Measurements from ENCODE around the gene SPSB1.

SPSB1 gene

DNA sequence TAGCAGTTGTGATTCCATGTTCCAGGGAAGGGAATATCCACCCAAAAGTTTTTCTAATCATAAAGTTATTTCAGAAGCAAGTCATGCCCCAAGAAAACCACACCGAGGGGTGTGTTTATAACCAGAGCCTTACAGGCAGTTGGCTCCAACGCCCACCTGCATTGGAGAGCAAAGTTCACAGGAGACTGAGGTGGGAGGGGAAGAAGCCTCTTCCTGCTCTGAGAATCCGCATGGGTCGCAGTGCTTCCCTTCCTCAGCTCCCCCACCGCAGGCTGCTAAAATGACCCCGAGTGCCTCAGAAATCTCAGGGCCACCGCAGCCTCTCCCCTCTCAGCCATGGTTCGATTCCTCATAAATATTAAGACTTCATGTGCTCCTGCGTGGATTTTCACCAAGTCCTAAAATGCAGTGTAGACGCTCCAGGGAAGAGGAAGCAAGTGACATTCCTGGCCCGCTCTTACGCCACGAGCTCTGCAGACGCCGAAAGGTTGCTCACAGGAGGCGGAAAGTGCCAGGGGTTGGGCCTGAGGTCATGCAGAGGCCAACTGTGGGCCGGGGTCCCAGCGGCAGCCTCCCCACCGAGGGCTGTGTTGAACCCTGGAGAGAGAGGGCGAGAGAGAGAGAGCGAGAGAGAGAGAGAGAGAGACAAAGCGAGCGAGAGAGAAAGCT, 13.4 kb upstream of the SPSB1 start:
- DNase-seq (ENCODE audit: low spot score) = no peak

DNA sequence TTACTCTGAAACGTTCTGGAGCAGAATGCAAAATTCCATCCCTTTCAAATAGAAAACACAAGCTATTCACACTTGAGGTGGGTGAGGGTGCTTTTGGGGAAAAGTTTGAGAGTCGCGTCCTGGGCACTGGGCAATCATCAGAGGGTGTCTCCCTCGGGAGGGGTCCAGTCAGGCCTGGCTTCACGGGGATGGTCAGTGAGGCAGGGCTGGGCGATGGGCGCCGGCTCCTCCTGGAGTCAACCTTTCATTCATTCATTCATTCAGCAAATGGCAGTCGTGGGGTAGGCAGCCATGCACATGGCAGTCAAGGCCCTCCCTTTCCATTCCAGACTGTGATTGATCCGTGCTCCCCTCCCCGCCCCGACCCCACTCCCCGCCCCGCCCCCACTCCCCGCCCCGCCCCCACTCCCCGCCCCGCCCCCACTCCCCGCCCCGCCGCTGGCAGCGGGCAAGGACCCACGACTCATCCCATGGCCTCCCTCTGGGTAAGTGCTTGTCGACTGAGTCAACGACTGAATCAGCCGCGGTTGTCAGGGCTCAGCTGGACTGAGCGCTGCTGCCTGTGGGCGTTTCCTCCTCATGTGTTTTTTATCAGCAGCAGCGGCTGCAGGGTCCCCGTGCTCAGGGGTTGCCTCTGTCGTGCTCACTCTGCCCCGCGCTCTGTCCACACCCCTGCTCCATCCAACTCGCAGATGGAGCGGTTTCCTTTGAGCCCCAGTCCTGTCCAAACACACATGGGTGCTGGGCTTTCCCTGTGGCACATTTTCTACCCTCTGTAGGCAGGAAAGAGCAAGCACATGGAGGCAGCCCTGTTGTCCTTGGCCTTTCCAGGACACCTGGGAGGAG, 12.5 kb upstream of the SPSB1 start:
- DNase-seq (ENCODE audit: low spot score) = no peak

DNA sequence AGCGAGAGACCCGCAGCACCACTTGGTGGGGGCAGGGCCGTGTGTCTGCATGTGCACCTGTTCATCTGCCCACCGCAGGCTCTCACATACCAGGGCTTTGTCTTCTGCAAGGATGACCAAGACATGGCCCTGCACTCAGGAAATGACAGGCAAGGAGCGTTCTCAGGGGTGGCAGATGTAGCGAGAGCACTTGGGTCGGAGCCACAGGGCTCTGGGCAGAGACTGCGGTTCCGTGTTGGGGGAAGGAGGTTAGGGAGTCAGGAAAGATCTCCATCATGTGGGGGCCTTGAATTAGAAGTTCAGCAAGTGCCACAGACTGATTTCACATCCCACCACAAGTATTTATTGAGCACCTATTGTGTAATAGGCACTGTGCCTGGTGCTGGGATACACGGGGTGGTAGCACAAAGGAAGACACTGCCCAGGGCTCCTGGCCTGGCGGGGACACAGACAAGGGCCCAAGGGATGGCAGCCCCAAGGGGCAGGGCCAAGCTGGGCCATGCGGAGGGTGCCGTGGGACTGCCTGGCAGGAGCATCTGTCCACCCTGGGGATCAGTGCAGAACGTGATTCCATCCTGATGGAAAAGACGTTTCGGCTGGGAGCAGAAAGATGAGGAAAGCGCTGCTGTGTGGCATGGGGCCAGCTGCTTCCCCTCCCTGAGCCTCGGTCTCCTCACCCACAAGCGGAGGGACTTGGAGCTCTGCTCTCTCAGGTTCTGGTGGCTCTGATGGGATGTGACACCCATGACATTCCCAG, 11.4 kb upstream of the SPSB1 start:
- no peak for DNase-seq (ENCODE audit: low spot score)

DNA sequence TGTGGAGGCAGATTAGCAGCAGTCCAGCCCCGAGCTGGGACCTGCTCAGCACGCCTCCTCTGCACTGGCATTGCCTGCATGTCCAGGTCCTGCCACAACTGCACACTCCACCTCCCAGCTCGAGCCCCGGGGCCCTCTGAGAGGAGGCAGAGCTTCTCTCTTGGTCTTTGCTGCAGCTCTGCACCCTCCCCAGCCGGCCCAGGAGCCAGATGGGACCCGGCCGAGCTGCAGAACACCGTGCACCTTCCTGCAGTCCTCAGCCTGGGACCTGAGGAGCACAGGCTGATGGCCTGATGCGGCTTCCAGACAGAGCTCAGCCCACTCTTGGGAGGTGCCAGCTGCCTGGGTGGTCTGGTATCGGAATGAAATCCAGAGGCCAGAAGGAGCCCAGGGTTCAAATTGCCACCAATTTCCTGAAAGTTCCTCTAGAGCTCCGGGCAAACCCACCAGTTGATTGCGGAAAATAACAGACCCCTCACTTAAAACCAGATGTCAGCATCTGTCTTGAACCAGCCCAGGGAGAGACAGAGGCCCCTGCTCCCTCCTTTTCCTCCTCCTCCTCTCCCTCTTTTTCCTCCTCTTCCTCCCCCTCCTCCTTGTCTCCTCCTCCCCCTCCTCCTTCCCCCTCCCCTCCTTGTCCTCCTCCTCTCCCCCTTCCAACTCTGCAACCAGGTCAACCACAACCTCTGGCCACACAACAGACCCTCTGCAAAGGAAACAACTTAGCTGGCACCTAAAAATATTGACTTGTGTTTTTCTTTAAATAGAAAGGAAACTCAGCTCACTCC, 10.6 kb upstream of the SPSB1 start:
- no peak for DNase-seq (ENCODE audit: low spot score)

DNA sequence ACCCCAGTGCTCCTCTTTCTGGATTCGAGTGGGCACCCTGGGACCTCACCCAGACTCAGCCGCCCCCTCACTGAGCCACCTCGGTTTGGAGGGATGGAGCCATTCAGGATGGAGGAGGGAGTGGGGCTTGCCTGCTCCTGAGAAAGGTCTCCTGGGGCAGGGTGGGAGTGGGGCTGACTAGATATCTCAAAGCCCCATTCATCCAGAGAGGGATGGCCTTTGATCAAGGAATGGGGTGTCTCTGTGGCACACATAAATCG, 10.1 kb upstream of the SPSB1 start:
- DNase-seq (ENCODE audit: low spot score) = no peak

DNA sequence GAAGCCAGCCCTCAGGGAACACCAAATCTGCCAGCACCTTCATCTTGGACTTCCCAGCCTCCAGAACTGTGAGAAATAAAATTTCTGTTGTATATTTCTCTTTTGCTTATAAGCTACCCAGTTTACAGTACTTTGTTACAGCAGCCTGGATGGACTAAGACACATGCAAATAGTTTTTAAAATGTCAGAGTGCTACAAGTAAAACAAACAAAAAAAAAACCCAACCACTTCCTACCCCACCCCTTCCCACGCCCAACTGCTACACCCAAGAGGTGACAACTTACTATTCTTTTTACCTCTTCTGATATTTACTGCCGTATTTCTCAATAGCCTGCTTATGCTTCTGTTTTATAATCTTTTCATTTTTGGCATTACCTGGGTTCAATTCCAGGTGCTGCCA, 8.6 kb upstream of the SPSB1 start:
- DNase-seq (ENCODE audit: low spot score) = no peak

DNA sequence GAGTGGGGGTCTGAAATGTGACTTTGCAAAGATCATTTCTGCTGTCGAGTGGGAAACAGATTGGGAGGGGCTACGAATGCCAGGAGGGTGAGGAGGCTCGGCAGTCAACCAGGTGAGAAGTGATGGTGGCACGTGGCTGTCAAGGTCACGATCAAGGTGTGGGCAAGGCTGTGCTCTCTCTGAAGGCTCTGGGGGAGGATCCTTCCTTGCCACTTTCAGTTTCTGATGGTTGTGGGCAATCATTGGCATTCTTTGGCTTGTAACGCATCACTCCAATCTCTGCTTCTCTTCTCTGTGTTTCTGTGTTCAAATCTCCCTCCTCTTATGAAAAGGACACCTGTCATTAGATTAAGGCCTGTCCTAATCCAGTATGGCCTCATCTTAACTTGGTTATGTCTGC, 6.1 kb upstream of the SPSB1 start:
- no peak for DNase-seq (ENCODE audit: low spot score)

DNA sequence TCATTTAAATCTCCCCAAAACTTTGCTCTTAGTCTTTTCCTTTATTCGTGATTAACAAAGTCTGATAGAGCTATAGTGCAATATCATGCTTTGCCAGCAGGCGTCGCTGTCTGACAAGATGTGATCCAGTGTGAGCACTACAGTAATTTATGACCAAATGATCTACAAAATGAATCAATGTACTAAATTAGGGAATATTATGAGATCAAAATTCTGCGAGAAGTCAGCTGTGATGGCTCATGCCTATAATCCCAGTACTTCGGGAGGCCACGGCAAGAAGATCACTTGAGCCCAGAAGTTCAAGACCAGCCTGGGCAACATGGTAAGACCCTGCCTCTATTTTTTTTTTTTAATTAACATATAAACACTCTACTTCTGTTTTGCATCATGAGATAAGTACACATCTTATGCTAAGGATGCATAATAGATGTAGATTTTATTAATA, 3.6 kb upstream of the SPSB1 start:
- peak; percentile 36 for DNase-seq (ENCODE audit: low spot score)

DNA sequence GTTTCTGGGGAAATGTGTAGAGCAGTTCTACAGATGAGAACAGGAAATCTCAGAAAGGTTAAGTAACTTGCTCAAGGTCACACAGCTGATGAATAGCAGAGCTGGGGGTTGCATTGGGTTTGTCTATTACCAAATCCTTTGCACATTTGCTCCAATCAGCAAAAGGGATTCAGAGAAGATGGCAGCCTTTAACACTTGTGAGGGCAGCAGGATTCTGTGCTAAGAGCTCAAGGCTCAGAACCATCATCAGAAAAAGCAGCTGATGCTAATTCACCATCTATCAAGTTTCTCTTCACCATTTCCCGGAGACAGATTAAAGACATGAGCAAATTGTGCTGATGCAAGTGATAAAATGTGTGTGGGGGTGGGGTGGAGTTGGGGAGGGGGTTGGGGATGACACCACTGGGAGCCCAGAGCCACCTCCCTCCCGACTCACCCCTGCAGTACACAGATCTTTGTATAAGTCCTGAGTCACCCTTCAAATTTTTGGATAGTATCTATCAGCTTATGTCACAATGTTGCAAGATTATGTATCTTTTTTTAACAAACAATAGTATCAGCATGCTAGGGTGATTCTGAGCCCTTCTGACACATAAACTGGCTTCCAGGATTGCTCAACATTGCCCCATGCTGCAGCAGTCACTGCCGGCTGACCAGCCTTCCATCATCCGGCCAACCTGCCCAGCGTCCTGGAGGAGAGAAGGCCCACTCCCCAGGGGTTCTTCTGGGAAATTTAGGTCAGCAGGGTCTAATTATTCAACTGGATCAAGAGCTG, 2.8 kb upstream of the SPSB1 start:
- no peak for DNase-seq (ENCODE audit: low spot score)

DNA sequence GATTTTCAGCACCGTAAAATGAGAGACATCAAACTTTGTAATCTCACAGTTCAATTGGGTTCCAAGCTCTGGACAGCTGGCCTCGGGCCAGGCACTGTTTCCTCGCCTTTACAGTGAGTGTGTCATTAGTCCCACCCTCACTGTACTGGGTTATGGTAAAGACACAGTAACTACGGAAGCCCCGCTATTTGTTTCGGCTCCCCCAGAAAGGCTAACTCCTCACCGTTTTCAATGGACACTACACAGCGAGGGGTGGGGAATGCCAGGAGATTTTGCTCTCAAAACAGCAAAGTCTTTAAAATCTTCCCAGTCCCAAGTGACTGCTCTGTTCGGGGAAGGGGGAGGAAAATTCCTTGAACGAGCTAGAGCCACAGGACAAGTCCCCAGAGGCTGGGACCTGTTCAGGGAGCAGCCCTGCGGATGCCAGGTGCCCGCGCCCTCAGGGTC, 757 bp upstream of the SPSB1 start:
- no peak for DNase-seq (ENCODE audit: low spot score)

DNA sequence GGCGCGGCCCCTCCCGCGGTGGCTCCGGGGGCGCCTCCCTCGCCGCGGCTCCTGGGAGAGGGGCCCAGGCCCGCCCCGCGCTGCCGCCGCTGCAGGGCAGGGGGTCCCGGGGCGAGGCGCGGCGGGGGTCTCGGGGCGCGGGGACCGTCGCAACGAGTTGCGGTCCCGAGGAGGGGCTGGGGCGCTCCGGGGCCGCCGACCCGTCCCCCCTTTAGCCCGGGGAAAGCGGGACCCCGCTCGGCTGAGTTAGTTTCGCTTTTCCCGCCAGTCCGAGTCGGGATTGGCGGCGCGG, 493 bp downstream of the SPSB1 start:
- DNase-seq (ENCODE audit: low spot score) = no peak

DNA sequence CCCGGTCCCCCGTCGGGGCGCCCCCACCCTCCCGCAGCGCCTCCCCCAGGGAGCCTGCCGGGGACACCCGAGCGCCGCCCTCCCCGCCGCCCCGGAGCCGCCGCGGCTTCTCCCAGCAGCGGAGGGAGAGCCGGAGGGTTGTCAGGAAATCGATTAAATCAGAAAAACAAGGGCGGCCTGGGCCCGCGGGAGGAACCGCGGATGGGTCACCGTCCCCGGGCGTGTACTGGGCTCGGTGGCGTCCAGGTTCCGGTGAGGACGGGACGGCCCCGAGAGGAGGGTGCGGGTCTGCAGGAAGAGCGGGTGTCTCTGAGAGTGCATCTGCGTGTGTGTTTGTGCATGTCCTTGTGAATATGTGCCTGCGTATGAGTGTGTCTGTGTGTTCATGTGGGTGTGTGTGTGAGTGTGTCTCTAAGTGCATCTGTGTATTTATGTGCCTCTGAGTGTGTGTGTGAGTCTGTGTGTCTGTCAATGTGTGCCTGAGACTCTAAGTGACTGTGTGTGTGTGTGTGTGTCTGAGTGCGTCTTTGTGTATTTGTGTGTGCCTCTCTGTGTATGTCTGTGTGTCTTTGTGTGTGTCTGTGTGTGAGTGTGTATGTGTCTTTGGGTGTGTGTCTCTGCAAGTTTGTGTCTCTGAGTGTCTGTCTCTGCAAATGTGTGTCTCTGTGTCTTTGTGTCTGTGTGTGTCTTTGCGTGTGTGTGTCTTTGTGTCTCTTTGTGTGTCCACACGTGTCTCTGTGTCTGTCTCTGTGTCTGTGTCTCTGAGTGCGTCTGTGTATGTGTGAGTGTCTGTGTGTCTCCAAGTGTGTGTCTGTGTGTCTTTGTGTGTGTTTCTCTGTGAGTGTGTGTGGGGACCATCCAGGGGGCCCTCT, 1.1 kb downstream of the SPSB1 start:
- DNase-seq (ENCODE audit: low spot score) = no peak

DNA sequence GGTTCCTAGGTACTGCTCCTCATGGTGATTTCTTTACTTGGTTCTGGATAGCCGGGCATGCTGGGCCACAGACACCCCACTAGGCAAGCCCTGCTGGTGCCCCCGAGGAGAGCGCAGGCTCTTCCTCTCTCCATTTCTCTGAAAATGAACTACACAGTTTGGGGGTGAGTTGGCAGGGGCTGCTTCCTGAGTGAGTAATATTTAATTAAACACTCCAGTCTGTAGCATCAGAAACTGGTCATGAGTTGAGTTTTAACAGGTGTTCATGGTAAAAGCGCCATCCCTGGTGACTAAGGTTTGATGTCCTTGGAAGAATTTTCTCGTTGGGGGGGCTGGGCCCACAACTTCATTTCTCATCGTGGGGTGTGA, 1.7 kb downstream of the SPSB1 start:
- DNase-seq (ENCODE audit: low spot score) = no peak

DNA sequence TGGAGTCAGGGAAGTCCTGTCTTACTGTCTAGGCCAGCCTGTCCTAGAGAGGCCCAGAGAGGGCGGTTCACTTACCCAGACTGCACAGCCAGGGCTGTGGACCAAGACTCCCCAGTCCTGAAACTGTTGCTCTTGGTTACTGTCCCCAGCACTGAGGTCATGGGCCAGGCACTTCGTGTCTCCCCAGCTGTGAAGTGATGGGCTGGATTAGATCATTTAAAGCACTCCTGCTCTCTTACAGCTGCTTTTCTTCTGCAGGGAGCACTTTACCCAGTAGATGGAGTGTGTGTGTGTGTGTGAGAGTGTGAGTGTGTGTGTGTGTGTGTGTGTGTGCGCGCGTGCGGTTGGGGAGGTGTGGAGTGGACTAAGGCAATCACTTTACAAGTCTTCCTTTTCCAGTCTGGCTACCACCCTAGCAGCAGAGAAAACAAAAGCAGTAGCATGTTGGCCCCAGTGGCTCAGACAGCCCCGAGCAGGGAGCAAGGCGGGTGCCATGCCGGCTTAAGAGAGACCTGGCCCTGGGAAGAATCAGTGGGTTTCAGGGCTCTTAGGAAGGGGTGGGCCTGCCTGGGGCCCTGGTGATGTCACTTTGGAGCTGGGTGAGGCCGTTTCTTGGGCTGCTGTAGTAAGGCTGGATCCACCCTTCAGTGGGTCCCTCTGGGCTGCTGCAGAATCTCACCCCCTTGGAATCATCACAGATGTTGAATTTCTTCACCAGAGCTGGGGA, 2.4 kb downstream of the SPSB1 start:
- no peak for DNase-seq (ENCODE audit: low spot score)

DNA sequence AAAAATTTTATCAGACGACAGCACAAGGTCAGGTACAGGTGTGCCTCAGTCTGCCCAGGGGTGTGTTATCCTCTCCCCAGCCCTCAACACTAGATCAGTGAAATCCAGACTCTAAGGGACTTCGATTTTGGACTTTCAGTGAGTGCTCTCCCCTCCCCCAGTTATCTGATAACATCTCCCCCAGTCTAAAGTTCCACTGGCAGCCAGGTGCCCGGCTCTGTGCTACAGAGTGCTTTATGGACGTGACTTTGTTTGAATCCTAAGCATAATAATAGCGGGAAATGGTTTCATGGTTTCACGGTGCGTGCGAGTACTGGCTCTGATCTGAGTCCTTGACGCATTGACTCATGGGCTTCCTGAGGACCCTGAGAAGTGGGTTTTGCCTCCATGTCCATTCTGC, 3.2 kb downstream of the SPSB1 start:
- no peak for DNase-seq (ENCODE audit: low spot score)

DNA sequence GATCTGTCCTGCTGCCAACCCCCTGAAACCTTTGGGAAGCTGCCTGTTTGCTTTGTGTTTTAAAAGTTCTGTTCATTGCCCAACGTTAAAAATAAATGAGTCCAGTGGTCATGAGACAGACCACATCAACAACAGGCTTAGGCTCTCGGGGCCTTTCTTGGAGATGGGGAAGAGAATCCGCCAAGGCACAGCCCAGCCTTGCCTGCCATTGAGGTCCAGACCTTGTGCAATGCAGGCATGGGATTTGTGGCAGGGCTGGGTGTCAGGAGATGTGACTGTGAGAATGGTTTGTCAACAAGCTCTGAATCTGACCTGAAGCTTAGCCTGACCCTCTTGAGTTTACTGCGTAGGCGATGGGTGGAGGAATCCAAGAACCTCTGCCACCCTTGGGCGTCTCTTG, 4.2 kb downstream of the SPSB1 start:
- no peak for DNase-seq (ENCODE audit: low spot score)

DNA sequence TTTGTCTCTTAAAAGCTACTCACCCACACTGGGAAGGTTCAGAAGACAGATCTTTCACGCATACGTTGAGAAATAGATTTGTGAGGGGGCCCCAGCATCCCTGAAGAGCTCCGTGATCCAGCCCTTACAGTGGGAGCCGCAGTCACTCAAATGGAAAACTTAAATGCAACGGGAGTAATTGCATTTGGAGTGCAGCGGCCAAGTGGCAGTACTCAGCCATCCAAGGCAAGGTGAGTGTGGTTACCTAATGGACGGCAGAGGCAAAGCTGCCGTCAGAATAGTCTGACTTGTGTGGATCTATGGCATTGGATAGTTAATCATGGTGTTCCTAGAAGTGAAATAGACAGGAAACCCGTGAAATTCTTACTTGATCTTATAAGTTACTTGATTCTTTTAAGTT, 5.1 kb downstream of the SPSB1 start:
- DNase-seq (ENCODE audit: low spot score) = no peak

DNA sequence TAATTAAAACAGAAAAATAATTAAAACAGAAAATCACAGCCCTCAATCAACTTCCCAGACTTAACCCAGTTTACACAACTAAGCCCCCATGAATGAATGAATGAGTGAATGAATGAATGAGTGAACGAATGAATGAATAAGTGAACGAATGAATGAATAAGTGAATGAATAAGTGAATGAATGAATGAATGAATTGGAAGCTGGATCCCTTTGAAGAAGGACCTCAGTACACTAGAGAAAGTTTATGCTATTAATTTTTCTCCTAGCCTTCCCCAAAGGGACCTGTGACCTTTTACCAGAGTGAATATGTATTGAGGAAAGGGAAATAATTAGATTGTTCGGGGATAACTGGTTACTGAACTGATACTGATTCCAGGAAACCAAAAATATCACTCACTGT, 5.6 kb downstream of the SPSB1 start:
- DNase-seq (ENCODE audit: low spot score) = no peak

All from SK-N-DZ (cell line).